Brain microvascular endothelial cell (primary cell): ENCODE results near the gene SLCO3A1.

Source experiments
- DNase-seq: peaks from one replicate; pipeline ENCODE4 v3.0.0-alpha.2; 2020
- H3K27ac ChIP-seq: fragments of 250-450 bp; sonication (Bioruptor Pico); 2 replicates; pipeline ENCODE4 v1.5.1; 2020; ENCODE audit warnings: mild to moderate bottlenecking, moderate library complexity
- H3K27me3 ChIP-seq: fragments of 250-450 bp; sonication (Bioruptor Pico); replicated peaks from 2 replicates; pipeline ENCODE4 v1.5.1; 2020; ENCODE audit warnings: mild to moderate bottlenecking
- H3K36me3 ChIP-seq: fragments of 250-450 bp; sonication (Bioruptor Pico); replicated peaks from 2 replicates; pipeline ENCODE4 v1.5.1; 2020; ENCODE audit warnings: mild to moderate bottlenecking
- H3K4me3 ChIP-seq: 2 replicates; pipeline ENCODE4 v1.5.1; 2011; ENCODE audit warnings: low read depth, mild to moderate bottlenecking, control low read depth, low read length, moderate library complexity
- in situ Hi-C: cut with HindIII; loops from 2 replicates; pipeline ENCODE4 v1.10.0; 2017; ENCODE audit warnings: low sequenced_read_pairs, low pct_ligation_motif_present
- TF ChIP-seq, protein P1 (sequence below): IDR thresholded peaks from 2 replicates; pipeline ENCODE4 v1.5.1; 2011; ENCODE audit warnings: low read depth, mild to moderate bottlenecking, moderate library complexity, low read length, control low read depth, inconsistent platforms; ENCODE audit errors: missing control alignments

SLCO3A1 gene

DNA sequence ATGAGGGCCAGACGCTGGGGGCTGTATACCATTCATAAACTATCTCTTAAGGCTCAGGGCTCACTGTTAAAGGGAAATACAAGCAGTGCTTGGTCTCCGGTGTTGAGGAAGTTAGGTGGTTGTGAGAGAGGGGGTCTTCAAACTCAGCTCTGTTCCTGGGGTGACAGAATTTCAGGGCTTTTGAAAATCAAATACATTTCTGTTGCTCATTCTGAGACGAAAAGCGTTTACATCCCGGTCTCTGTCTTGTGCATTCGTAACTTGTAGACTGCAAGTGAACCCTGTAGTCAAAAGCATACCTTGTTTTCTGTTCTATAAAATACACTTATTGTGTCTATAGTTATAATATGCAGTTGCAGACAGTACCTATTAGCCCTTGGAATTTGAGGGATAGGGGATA is 1.7 kb downstream of the SLCO3A1 start:
- Histone ChIP-seq H3K27ac (no peak overlapping the region), H3K36me3 (no peaks in the 10 kb centered on the region), H3K27me3 (peaks cover 3% of the 10 kb centered on the region), H3K4me3 (no peak overlapping the region)
- in situ Hi-C loops, result no loop called here
- no peak for DNase-seq
- TF ChIP-seq, protein P1, sequence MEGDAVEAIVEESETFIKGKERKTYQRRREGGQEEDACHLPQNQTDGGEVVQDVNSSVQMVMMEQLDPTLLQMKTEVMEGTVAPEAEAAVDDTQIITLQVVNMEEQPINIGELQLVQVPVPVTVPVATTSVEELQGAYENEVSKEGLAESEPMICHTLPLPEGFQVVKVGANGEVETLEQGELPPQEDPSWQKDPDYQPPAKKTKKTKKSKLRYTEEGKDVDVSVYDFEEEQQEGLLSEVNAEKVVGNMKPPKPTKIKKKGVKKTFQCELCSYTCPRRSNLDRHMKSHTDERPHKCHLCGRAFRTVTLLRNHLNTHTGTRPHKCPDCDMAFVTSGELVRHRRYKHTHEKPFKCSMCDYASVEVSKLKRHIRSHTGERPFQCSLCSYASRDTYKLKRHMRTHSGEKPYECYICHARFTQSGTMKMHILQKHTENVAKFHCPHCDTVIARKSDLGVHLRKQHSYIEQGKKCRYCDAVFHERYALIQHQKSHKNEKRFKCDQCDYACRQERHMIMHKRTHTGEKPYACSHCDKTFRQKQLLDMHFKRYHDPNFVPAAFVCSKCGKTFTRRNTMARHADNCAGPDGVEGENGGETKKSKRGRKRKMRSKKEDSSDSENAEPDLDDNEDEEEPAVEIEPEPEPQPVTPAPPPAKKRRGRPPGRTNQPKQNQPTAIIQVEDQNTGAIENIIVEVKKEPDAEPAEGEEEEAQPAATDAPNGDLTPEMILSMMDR, result no peak

DNA sequence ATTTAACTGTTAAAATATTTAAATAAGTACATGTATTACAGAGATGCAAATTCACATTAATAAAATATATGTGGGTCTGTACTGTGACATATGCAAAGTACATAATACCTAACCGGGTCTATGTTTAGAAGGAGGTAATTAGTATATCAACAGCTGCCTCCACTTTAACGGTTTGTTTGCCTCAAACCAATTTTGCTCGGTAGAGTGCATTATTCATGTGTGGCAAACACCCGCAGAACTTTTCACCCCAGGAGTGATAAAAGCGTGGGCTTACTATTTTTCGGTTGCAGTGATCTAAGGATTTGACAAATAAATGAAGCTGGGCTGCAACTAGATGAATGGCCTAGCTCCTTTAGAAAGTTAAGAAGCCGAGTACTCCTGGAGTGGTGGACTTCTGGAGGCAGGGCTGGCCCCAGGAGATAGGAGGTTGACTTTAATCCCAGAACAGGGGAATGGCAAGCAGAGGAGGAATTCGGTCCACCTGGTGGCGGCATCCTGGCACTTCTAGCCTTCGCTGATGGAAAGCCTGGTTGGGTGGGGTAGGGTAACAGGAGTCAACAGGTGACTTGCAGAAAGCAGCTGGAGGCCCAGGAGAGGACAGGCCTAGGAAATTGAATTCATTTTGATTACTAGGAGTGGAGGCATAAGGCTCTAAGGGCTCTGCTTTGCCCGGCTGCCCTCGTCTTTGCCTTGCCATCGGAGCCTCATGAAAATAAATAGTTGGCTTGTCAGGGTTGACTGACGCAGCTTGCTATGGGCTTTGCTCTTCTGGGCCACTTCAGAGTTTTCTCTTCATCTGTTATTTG is 2.4 kb downstream of the SLCO3A1 start:
- Histone ChIP-seq H3K27ac (no peak overlapping the region), H3K36me3 (no peaks in the 10 kb centered on the region), H3K27me3 (peaks cover 3% of the 10 kb centered on the region), H3K4me3 (no peak overlapping the region)
- TF ChIP-seq, protein P1, result peak; percentile 43
- in situ Hi-C loops, result no loop called here
- DNase-seq, result no peak

DNA sequence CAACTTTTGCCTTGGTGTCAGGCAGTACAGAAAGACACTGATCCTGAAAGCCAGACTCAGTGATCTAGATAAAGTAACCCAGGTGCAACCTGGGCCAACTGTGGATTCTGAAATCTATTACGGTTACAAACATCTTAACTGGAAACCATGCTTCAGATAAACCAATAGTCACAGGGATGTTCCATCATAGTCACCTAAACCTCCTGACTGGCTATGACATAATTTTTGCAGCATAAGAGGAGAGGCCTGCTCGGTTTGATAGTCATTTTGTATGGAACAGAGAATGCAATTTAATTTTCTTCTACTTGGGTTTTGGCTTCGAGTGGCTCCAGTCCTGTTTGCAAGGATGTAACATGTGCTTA is 3.7 kb downstream of the SLCO3A1 start:
- H3K36me3 ChIP-seq, result no peaks in the 10 kb centered on the region
- H3K27ac ChIP-seq, result no peak overlapping the region
- TF ChIP-seq, protein P1, result no peak
- DNase-seq, result no peak
- H3K27me3 ChIP-seq, result peaks cover 3% of the 10 kb centered on the region
- in situ Hi-C loops, result no loop called here
- H3K4me3 ChIP-seq, result no peak overlapping the region

DNA sequence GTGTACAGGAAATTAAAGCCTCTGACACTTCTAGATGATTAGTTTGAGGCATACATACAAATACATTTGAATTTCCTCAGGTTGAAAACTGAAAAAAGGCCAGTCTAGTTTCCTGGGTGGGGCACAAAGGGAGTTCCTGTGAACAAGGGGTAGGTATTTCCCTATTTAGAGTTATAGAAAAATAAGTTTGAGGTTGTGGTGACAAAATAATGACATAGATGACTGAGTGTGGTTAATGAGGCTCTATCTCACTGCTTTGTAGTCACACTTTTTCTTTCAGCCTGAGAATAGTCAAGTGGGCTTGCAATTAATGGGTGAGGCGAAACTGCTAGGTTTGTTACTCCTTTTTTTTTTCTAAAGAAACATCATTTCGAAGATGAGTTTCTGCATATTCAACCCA is 4.3 kb downstream of the SLCO3A1 start:
- in situ Hi-C loops, result no loop called here
- H3K27me3 ChIP-seq, result peaks cover 3% of the 10 kb centered on the region
- no peak for DNase-seq
- TF ChIP-seq, protein P1, result no peak
- no peak overlapping the region for H3K4me3 ChIP-seq
- no peaks in the 10 kb centered on the region for H3K36me3 ChIP-seq
- H3K27ac ChIP-seq, result no peak overlapping the region

DNA sequence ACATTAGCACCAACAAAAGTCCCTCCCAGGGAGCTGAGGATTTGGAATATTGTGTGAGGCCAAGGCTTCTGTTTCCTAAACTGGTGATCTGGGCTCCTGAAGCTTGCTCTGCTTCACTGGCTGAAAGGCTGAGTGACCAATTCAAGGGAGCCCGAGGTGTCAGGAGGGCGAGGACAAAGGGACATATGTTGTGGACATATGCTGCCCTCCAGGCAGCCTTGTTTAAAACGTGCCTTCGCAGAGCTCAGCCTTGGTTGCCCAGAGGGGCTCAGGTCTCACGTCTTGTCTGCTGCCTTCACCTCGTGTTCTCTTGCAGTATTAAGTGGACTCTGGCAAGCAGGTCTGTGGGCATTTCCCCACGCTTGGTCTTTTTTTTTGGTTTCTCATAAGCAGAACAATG is 7.0 kb downstream of the SLCO3A1 start:
- in situ Hi-C loops, result no loop called here
- no peak overlapping the region for H3K4me3 ChIP-seq

More for the DNA sequence above, 7.0 kb downstream of the SLCO3A1 start:
- no peak overlapping the region for H3K27ac ChIP-seq
- DNase-seq, result no peak
- no peaks in the 10 kb centered on the region for H3K36me3 ChIP-seq
- TF ChIP-seq, protein P1, result no peak
- no peaks in the 10 kb centered on the region for H3K27me3 ChIP-seq
